CD14-positive monocyte (primary cell): ENCODE measurements around the gene ZSCAN2. TPM values are rescaled to one million over a fixed set of nuclear protein-coding genes. Genes with fewer than 3 reads are reported as not detected.

Experiments used
- DNase-seq, 3 donors: peaks; one replicate each; pipeline ENCODE4 v3.0.0-alpha.2; 2011 to 2022
- H2AFZ ChIP-seq: 2 replicates; pipeline ENCODE4 v1.6.0; 2012; ENCODE audit warnings: mild to moderate bottlenecking, low read depth, low read length, inconsistent platforms; ENCODE audit not compliant: insufficient read depth, poor library complexity, severe bottlenecking
- H3K27ac ChIP-seq, 2 donors: 1 replicate in 1 of 2; 2 replicates in 1 of 2; pipeline ENCODE4 v1.5.1; 2012 to 2013; ENCODE audit warnings: low read length in 2 of 2, control low read depth in 1 of 2, inconsistent platforms in 1 of 2, low read depth in 1 of 2, mild to moderate bottlenecking in 1 of 2
- H3K27me3 ChIP-seq, 2 donors: one replicate each; pipeline versions ENCODE4 v1.6.0 to v1.6.1; 2011 to 2013; ENCODE audit warnings: low read length in 2 of 2; ENCODE audit not compliant: control insufficient read depth in 2 of 2, insufficient read depth in 2 of 2
- H3K36me3 ChIP-seq, 2 donors: replicated peaks in 1 of 2; 1 replicate in 1 of 2; 2 replicates in 1 of 2; pipeline versions ENCODE4 v1.5.1 to v1.6.1; 2012 to 2013; ENCODE audit warnings: low read length in 2 of 2, control low read depth in 1 of 2, inconsistent platforms in 1 of 2, mild to moderate bottlenecking in 1 of 2; ENCODE audit not compliant: insufficient read depth in 2 of 2, control insufficient read depth in 1 of 2
- H3K4me1 ChIP-seq, 2 donors: 1 replicate in 1 of 2; 2 replicates in 1 of 2; pipeline versions ENCODE4 v1.5.1 to v1.6.1; 2012 to 2013; ENCODE audit warnings: low read length in 2 of 2, control low read depth in 1 of 2, inconsistent platforms in 1 of 2, mild to moderate bottlenecking in 1 of 2, moderate library complexity in 1 of 2; ENCODE audit not compliant: insufficient read depth in 2 of 2, control insufficient read depth in 1 of 2
- H3K4me2 ChIP-seq: replicated peaks from 2 replicates; pipeline ENCODE3; 2012; ENCODE audit warnings: low read length, moderate library complexity, mild to moderate bottlenecking; ENCODE audit not compliant: poor library complexity, severe bottlenecking; ENCODE audit errors: extremely low read depth
- H3K4me3 ChIP-seq, 3 experiments: fragments of 200-600 bp in 1 of 3; sonication (generic) in 1 of 3; replicated peaks in 1 of 3; 1 replicate in 2 of 3; 2 replicates in 1 of 3; pipeline ENCODE4 v1.5.1; 2011 to 2013; ENCODE audit warnings: low read length in 3 of 3, mild to moderate bottlenecking in 3 of 3, control low read depth in 2 of 3, low read depth in 2 of 3, inconsistent platforms in 1 of 3, moderate library complexity in 1 of 3
- H3K79me2 ChIP-seq: 2 replicates; pipeline ENCODE4 v1.6.0; 2012; ENCODE audit warnings: mild to moderate bottlenecking, control low read depth, inconsistent platforms, low read length, moderate library complexity; ENCODE audit not compliant: insufficient read depth
- H3K9ac ChIP-seq: 2 replicates; pipeline ENCODE4 v1.6.0; 2017; ENCODE audit warnings: low read length, mild to moderate bottlenecking; ENCODE audit not compliant: insufficient read depth, poor library complexity, severe bottlenecking
- H3K9me3 ChIP-seq, 2 donors: replicated peaks in 1 of 2; 1 replicate in 1 of 2; 2 replicates in 1 of 2; pipeline versions ENCODE4 v1.5.1 to v1.6.1; 2012 to 2013; ENCODE audit warnings: low read length in 2 of 2, control low read depth in 1 of 2; ENCODE audit not compliant: control insufficient read depth in 1 of 2, insufficient read depth in 1 of 2
- H4K20me1 ChIP-seq: 2 replicates; pipeline ENCODE4 v1.6.0; 2012; ENCODE audit warnings: mild to moderate bottlenecking, low read length, control low read depth, moderate library complexity; ENCODE audit not compliant: insufficient read depth
- H3K27ac Mint-ChIP-seq, 7 donors: one replicate each; pipeline ENCODE4 v1.8.0; 2020; ENCODE audit warnings: mild to moderate bottlenecking in 7 of 7, mixed read lengths in 7 of 7, moderate library complexity in 6 of 7, inconsistent platforms in 2 of 7
- H3K27me3 Mint-ChIP-seq, 3 donors: one replicate each; pipeline ENCODE4 v1.8.0; 2021 to 2022; ENCODE audit warnings: low read depth in 3 of 3, mild to moderate bottlenecking in 3 of 3, mixed read lengths in 3 of 3, moderate library complexity in 3 of 3, inconsistent platforms in 1 of 3
- H3K36me3 Mint-ChIP-seq, 2 donors: one replicate each; pipeline ENCODE4 v1.8.0; 2020; ENCODE audit warnings: mixed read lengths in 2 of 2, inconsistent platforms in 1 of 2, mild to moderate bottlenecking in 1 of 2
- H3K4me1 Mint-ChIP-seq: one replicate; pipeline ENCODE4 v1.8.0; 2020; ENCODE audit warnings: mild to moderate bottlenecking, mixed read lengths
- H3K4me3 Mint-ChIP-seq, 2 donors: one replicate each; pipeline ENCODE4 v1.8.0; 2020; ENCODE audit warnings: mild to moderate bottlenecking in 2 of 2, mixed read lengths in 2 of 2, moderate library complexity in 1 of 2
- H3K9me3 Mint-ChIP-seq, 7 donors: one replicate each; pipeline ENCODE4 v1.8.0; 2020 to 2022; ENCODE audit warnings: mixed read lengths in 7 of 7, mild to moderate bottlenecking in 6 of 7, moderate library complexity in 6 of 7, inconsistent platforms in 2 of 7
- CTCF ChIP-seq: fragments of 200-600 bp; IDR thresholded peaks from one replicate; pipeline ENCODE4 v1.8.0; 2022; ENCODE audit warnings: antibody characterized with exemption, mild to moderate bottlenecking
- WGBS: methylation state at CpG from one replicate; pipeline ENCODE4 v1.1.5; 2013; ENCODE audit warnings: missing lambda C conversion rate; ENCODE audit not compliant: insufficient coverage; 5-methylcytosine and 5-hydroxymethylcytosine counted together
- intact Hi-C, 2 donors: fragments of 100-400 bp; cut with micrococcal nuclease; formaldehyde crosslinking; loops; one replicate each; pipeline versions ENCODE4 v1.15.0 to v1.15.1; 2023
- polyA plus RNA-seq, 3 donors: library from polyadenylated mRNA; depleted of rRNA in 1 of 3; unstranded in 2 of 3; stranded (reverse) in 1 of 3; fragments of 300-500 nt in 2 of 3; fragments of >200 nt in 1 of 3; fragmentation: Illumina TruSeq in 2 of 3; gene quantifications; 1 replicate in 2 of 3; 2 replicates in 1 of 3; pipeline ENCODE4 v1.2.3, GENCODE V29; 2012 to 2021

Gene ZSCAN2
- polyA plus RNA-seq, 3 donors, result 1.7 to 6.1 (median 3.4) TPM

- Histone ChIP-seq H3K9ac (no peak overlapping the region), H3K4me2 (no peak overlapping the region)
- intact Hi-C loops, result no loop called here
Measured at GRCh38 chr15:84603630-84604379, 3.0 kb downstream of the ZSCAN2 start.

More at GRCh38 chr15:84603630-84604379, 3.0 kb downstream of the ZSCAN2 start:
- DNase-seq, result no peak
- no peak for TF ChIP-seq CTCF
- Mint-ChIP-seq H3K4me3 (no peak overlapping the region), H3K36me3 (peaks cover 33 to 39% of the 10 kb centered on the region in 2 donors), H3K4me1 (peaks cover 39% of the 10 kb centered on the region), H3K9me3 (peaks cover 0 to 1% (median 0%) of the 10 kb centered on the region in 7 donors), H3K27me3 (no peaks in the 10 kb centered on the region), H3K27ac (no peak overlapping the region)
- no peaks in the 10 kb centered on the region for H3K27me3 ChIP-seq
- WGBS, result 92% methylated on average over 14 of the region's 14 CpGs
- H3K27ac ChIP-seq, result no peak overlapping the region
- H3K4me1 ChIP-seq, result peaks cover 20 to 29% of the 10 kb centered on the region in 2 donors
- H3K79me2 ChIP-seq, result peaks cover 16% of the 10 kb centered on the region
- H3K36me3 ChIP-seq, result peaks cover 18 to 39% of the 10 kb centered on the region in 2 donors
- no peak overlapping the region for H3K4me3 ChIP-seq
- no peak overlapping the region for H2AFZ ChIP-seq
- H4K20me1 ChIP-seq, result no peaks in the 10 kb centered on the region
- H3K9me3 ChIP-seq, result no peaks in the 10 kb centered on the region
